ENCODE data around the gene BCORL1. TPM values are rescaled to one million over a fixed set of nuclear protein-coding genes. Genes with fewer than 3 reads are reported as not detected.

Gene BCORL1
- polyA plus RNA-seq, 3 donors, result 2.4 to 5.2 (median 3.3) TPM

GRCh38 chrX:130002541-130002940 lies 20.1 kb downstream of the BCORL1 start:
- no peak overlapping the region for H3K27ac ChIP-seq (ENCODE audit: low read depth, low read length)
- WGBS, 3 donors, result 61 to 67% (median 64%) methylated on average over 1 of the region's 1 CpG

- H3K27ac ChIP-seq (ENCODE audit: low read depth, low read length), result no peak overlapping the region
- WGBS, 3 donors, result 80 to 93% (median 89%) methylated on average over 12 to 13 of the region's 13 CpGs
Observed at GRCh38 chrX:130005089-130005807, 22.8 kb downstream of the BCORL1 start.

GRCh38 chrX:130009658-130010223 lies 27.3 kb downstream of the BCORL1 start:
- H3K27ac ChIP-seq (ENCODE audit: low read depth, low read length), result no peak overlapping the region
- 72 to 84% (median 83%) methylated on average over 7 to 10 of the region's 10 CpGs for WGBS, 3 donors

GRCh38 chrX:130012683-130013082 lies 30.2 kb downstream of the BCORL1 start:
- H3K27ac ChIP-seq (ENCODE audit: low read depth, low read length), result no peak overlapping the region
- 77 to 85% (median 85%) methylated on average over 10 of the region's 10 CpGs for WGBS, 3 donors

- WGBS, 3 donors, result 83 to 92% (median 89%) methylated on average over 8 to 14 of the region's 14 CpGs
- H3K27ac ChIP-seq (ENCODE audit: low read depth, low read length), result no peak overlapping the region
Observed at GRCh38 chrX:130013661-130014060, 31.2 kb downstream of the BCORL1 start.

- 94 to 96% (median 95%) methylated on average over 11 to 13 of the region's 13 CpGs for WGBS, 3 donors
- H3K27ac ChIP-seq (ENCODE audit: low read depth, low read length), result no peak overlapping the region
Observed at GRCh38 chrX:130014356-130014755, 31.9 kb downstream of the BCORL1 start.

GRCh38 chrX:130014770-130015169 lies 32.3 kb downstream of the BCORL1 start:
- WGBS, 3 donors, result 86 to 91% (median 89%) methylated on average over 7 to 12 of the region's 12 CpGs
- no peak overlapping the region for H3K27ac ChIP-seq (ENCODE audit: low read depth, low read length)

- no peak overlapping the region for H3K27ac ChIP-seq (ENCODE audit: low read depth, low read length)
- WGBS, 3 donors, result 90 to 97% (median 96%) methylated on average over 15 of the region's 15 CpGs
Observed at GRCh38 chrX:130015181-130015580, 32.7 kb downstream of the BCORL1 start.

- WGBS, 3 donors, result 71 to 84% (median 76%) methylated on average over 1 of the region's 1 CpG
- H3K27ac ChIP-seq (ENCODE audit: low read depth, low read length), result no peak overlapping the region
Observed at GRCh38 chrX:130018143-130018542, 35.7 kb downstream of the BCORL1 start.

- no peak overlapping the region for H3K27ac ChIP-seq (ENCODE audit: low read depth, low read length)
- WGBS, 3 donors, result 73 to 87% (median 74%) methylated on average over 14 to 15 of the region's 15 CpGs
Observed at GRCh38 chrX:130020661-130021324, 38.4 kb downstream of the BCORL1 start.

- WGBS, 3 donors, result 10 to 22% (median 20%) methylated on average over 7 to 9 of the region's 9 CpGs
- no peak overlapping the region for H3K27ac ChIP-seq (ENCODE audit: low read depth, low read length)
Observed at GRCh38 chrX:130024127-130024526, 41.7 kb downstream of the BCORL1 start.

GRCh38 chrX:130025256-130025655 lies 42.8 kb downstream of the BCORL1 start:
- WGBS, 3 donors, result 74 to 88% (median 86%) methylated on average over 17 to 19 of the region's 19 CpGs
- H3K27ac ChIP-seq (ENCODE audit: low read depth, low read length), result no peak overlapping the region

GRCh38 chrX:130027569-130027968 lies 45.1 kb downstream of the BCORL1 start:
- 77 to 88% (median 83%) methylated on average over 4 of the region's 4 CpGs for WGBS, 3 donors
- H3K27ac ChIP-seq (ENCODE audit: low read depth, low read length), result no peak overlapping the region

- 38 to 55% (median 54%) methylated on average over 5 of the region's 5 CpGs for WGBS, 3 donors
- no peak overlapping the region for H3K27ac ChIP-seq (ENCODE audit: low read depth, low read length)
Observed at GRCh38 chrX:130028196-130028595, 45.8 kb downstream of the BCORL1 start.

GRCh38 chrX:130030826-130031225 lies 48.4 kb downstream of the BCORL1 start:
- no peak overlapping the region for H3K27ac ChIP-seq (ENCODE audit: low read depth, low read length)
- WGBS, 3 donors, result 63 to 81% (median 80%) methylated on average over 2 to 4 of the region's 4 CpGs

- 76 to 95% (median 95%) methylated on average over 3 of the region's 3 CpGs for WGBS, 3 donors
- no peak overlapping the region for H3K27ac ChIP-seq (ENCODE audit: low read depth, low read length)
Observed at GRCh38 chrX:130032552-130032951, 50.1 kb downstream of the BCORL1 start.

- 71 to 91% (median 77%) methylated on average over 7 of the region's 7 CpGs for WGBS, 3 donors
Observed at GRCh38 chrX:130034178-130034577, 51.7 kb downstream of the BCORL1 start.

GRCh38 chrX:130039847-130040246 lies 57.4 kb downstream of the BCORL1 start:
- no peak overlapping the region for H3K27ac ChIP-seq (ENCODE audit: low read depth, low read length)
- 75 to 77% (median 77%) methylated on average over 2 of the region's 2 CpGs for WGBS, 3 donors

More at GRCh38 chrX:130034178-130034577, 51.7 kb downstream of the BCORL1 start:
- no peak overlapping the region for H3K27ac ChIP-seq (ENCODE audit: low read depth, low read length)

GRCh38 chrX:130047416-130047815 lies 65.0 kb downstream of the BCORL1 start:
- WGBS, 3 donors, result 93 to 100% (median 96%) methylated on average over 4 to 5 of the region's 5 CpGs
- no peak overlapping the region for H3K27ac ChIP-seq (ENCODE audit: low read depth, low read length)

Data from adipose tissue (tissue), 3 donors.